Ureter (tissue), 1 donor: Measurements from ENCODE around the gene TBPL2. TPM values are rescaled to one million over a fixed set of nuclear protein-coding genes. Genes with fewer than 3 reads are reported as not detected.

Source experiments
- total RNA-seq: library from RNA; stranded (reverse); gene quantifications from one replicate; pipeline ENCODE4 v1.2.4, GENCODE V29; 2023
- donor health status: DM: yes; HTN: yes; CAD: no.

Gene TBPL2
- total RNA-seq, 1 donor from 2014 or later, result not detected

Other genes with a start within 250 kb of the TBPL2 start
- 0.21 TPM for gene DLGAP5, start 249.0 kb downstream of the TBPL2 start, total RNA-seq
- 52.0 TPM for gene FBXO34, start 169.2 kb downstream of the TBPL2 start, total RNA-seq
- gene ATG14, start 28.8 kb downstream of the TBPL2 start, total RNA-seq, result 12.2 TPM
- 226 TPM for gene KTN1, start 139.6 kb upstream of the TBPL2 start, total RNA-seq